H9 (cell line): ENCODE data around the gene MS4A10. TPM values are rescaled to one million over a fixed set of nuclear protein-coding genes. Genes with fewer than 3 reads are reported as not detected.

Experiments
- DNase-seq: peaks from one replicate; pipeline ENCODE4 v3.0.0-alpha.2; 2017
- H2AFZ ChIP-seq: one replicate; pipeline ENCODE4 v1.6.1; 2013; ENCODE audit warnings: mild to moderate bottlenecking, low read length, control low read depth, moderate library complexity
- H2AK5ac ChIP-seq: 2 replicates; pipeline ENCODE4 v1.6.1; 2013; ENCODE audit warnings: low read length, control low read depth, mixed read lengths; ENCODE audit not compliant: insufficient read length
- H2BK120ac ChIP-seq: one replicate; pipeline ENCODE4 v1.6.1; 2013; ENCODE audit warnings: low read depth, mild to moderate bottlenecking, low read length, control low read depth, inconsistent platforms; ENCODE audit not compliant: poor library complexity, severe bottlenecking
- H2BK12ac ChIP-seq: 2 replicates; pipeline ENCODE4 v1.6.1; 2013; ENCODE audit warnings: low read length, control low read depth, mixed read lengths, low read depth; ENCODE audit not compliant: insufficient read length
- H2BK15ac ChIP-seq: 2 replicates; pipeline ENCODE4 v1.6.1; 2013; ENCODE audit warnings: low read depth, low read length, control low read depth
- H2BK20ac ChIP-seq: one replicate; pipeline ENCODE4 v1.6.1; 2013; ENCODE audit warnings: low read depth, mild to moderate bottlenecking, low read length, control low read depth, inconsistent platforms; ENCODE audit not compliant: poor library complexity, severe bottlenecking
- H2BK5ac ChIP-seq: 2 replicates; pipeline ENCODE4 v1.6.1; 2013; ENCODE audit warnings: low read length, control low read depth, mixed read lengths; ENCODE audit not compliant: insufficient read length
- H3K14ac ChIP-seq: 2 replicates; pipeline ENCODE4 v1.6.1; 2013; ENCODE audit warnings: low read length, control low read depth; ENCODE audit not compliant: insufficient read depth
- H3K18ac ChIP-seq: 2 replicates; pipeline ENCODE4 v1.6.1; 2013; ENCODE audit warnings: low read depth, mild to moderate bottlenecking, mixed read lengths, low read length, control low read depth; ENCODE audit not compliant: insufficient read length
- H3K23ac ChIP-seq: 2 replicates; pipeline ENCODE4 v1.6.1; 2013; ENCODE audit warnings: low read length, control low read depth, mixed read lengths, low read depth; ENCODE audit not compliant: insufficient read length
- H3K23me2 ChIP-seq: 2 replicates; pipeline ENCODE4 v1.6.1; 2013; ENCODE audit warnings: low read depth, mild to moderate bottlenecking, mixed read lengths, low read length, control low read depth; ENCODE audit not compliant: insufficient read length, poor library complexity, severe bottlenecking
- H3K27ac ChIP-seq: 2 replicates; pipeline ENCODE4 v1.5.1; 2013; ENCODE audit warnings: low read length, control low read depth, mixed read lengths, low read depth; ENCODE audit not compliant: insufficient read length
- H3K27me3 ChIP-seq: 2 replicates; pipeline ENCODE4 v1.6.1; 2013; ENCODE audit warnings: low read length, control low read depth, inconsistent platforms; ENCODE audit not compliant: insufficient read depth
- H3K4ac ChIP-seq: 2 replicates; pipeline ENCODE4 v1.6.1; 2013; ENCODE audit warnings: low read depth, mild to moderate bottlenecking, control low read depth, inconsistent platforms, low read length, moderate library complexity
- H3K4me1 ChIP-seq: 2 replicates; pipeline ENCODE4 v1.6.1; 2013; ENCODE audit warnings: low read length, control low read depth, inconsistent platforms; ENCODE audit not compliant: insufficient read depth
- H3K4me2 ChIP-seq: 2 replicates; pipeline ENCODE4 v1.6.1; 2013; ENCODE audit warnings: low read length, control low read depth, mixed read lengths; ENCODE audit not compliant: insufficient read length, insufficient read depth
- H3K56ac ChIP-seq: 2 replicates; pipeline ENCODE4 v1.6.1; 2013; ENCODE audit warnings: low read depth, mild to moderate bottlenecking, mixed read lengths, low read length, control low read depth; ENCODE audit not compliant: insufficient read length
- H3K79me1 ChIP-seq: 2 replicates; pipeline ENCODE4 v1.6.1; 2013; ENCODE audit warnings: low read depth, mild to moderate bottlenecking, moderate library complexity, low read length, control low read depth, inconsistent platforms; ENCODE audit not compliant: insufficient read depth, poor library complexity, severe bottlenecking
- H3K79me2 ChIP-seq: 2 replicates; pipeline ENCODE4 v1.6.1; 2013; ENCODE audit warnings: low read length, control low read depth, inconsistent platforms; ENCODE audit not compliant: insufficient read depth
- H3K9ac ChIP-seq: 2 replicates; pipeline ENCODE4 v1.6.1; 2013; ENCODE audit warnings: low read length, control low read depth, mixed read lengths; ENCODE audit not compliant: insufficient read length; ENCODE audit errors: extremely low read depth
- H3K9me3 ChIP-seq: one replicate; pipeline ENCODE4 v1.6.1; 2013; ENCODE audit warnings: low read depth, low read length, inconsistent platforms; ENCODE audit not compliant: control insufficient read depth
- H3T11ph ChIP-seq: one replicate; pipeline ENCODE4 v1.6.1; 2013; ENCODE audit warnings: mild to moderate bottlenecking, low read length, control low read depth, inconsistent platforms
- H4K20me1 ChIP-seq: one replicate; pipeline ENCODE4 v1.6.1; 2013; ENCODE audit not compliant: control insufficient read depth, insufficient read length, insufficient read depth
- H4K5ac ChIP-seq: 2 replicates; pipeline ENCODE4 v1.6.1; 2013; ENCODE audit warnings: low read depth, mild to moderate bottlenecking, mixed read lengths, low read length, control low read depth; ENCODE audit not compliant: insufficient read length
- H4K8ac ChIP-seq: replicated peaks from 2 replicates; pipeline ENCODE4 v1.6.1; 2013; ENCODE audit warnings: low read length, control low read depth, mixed read lengths, low read depth; ENCODE audit not compliant: insufficient read length
- H4K91ac ChIP-seq: 2 replicates; pipeline ENCODE4 v1.6.1; 2013; ENCODE audit warnings: low read depth, mild to moderate bottlenecking, moderate library complexity, mixed read lengths, low read length, control low read depth; ENCODE audit not compliant: insufficient read length
- H3K27ac Mint-ChIP-seq, 3 experiments: 2 replicates in 2 of 3; 3 replicates in 1 of 3; pipeline ENCODE4 v1.8.0; 2020 to 2021; ENCODE audit warnings: mixed read lengths in 3 of 3, mild to moderate bottlenecking in 1 of 3, moderate library complexity in 1 of 3
- H3K27me3 Mint-ChIP-seq: 2 replicates; pipeline ENCODE4 v1.8.0; 2021; ENCODE audit warnings: low read depth, mild to moderate bottlenecking, moderate library complexity, mixed read lengths
- H3K36me3 Mint-ChIP-seq, 3 experiments: 2 replicates in 2 of 3; 3 replicates in 1 of 3; pipeline ENCODE4 v1.8.0; 2020 to 2021; ENCODE audit warnings: low read depth in 3 of 3, mixed read lengths in 3 of 3; ENCODE audit not compliant: insufficient read depth in 1 of 3
- H3K4me1 Mint-ChIP-seq, 2 experiments: 2 replicates each; pipeline ENCODE4 v1.8.0; 2020; ENCODE audit warnings: mixed read lengths in 2 of 2
- H3K4me3 Mint-ChIP-seq, 2 experiments: 2 replicates in 1 of 2; 3 replicates in 1 of 2; pipeline ENCODE4 v1.8.0; 2020 to 2021; ENCODE audit warnings: mild to moderate bottlenecking in 2 of 2, mixed read lengths in 2 of 2, moderate library complexity in 1 of 2
- H3K9me3 Mint-ChIP-seq, 2 experiments: 2 replicates in 1 of 2; 3 replicates in 1 of 2; pipeline ENCODE4 v1.8.0; 2020; ENCODE audit warnings: mild to moderate bottlenecking in 2 of 2, mixed read lengths in 2 of 2, moderate library complexity in 1 of 2
- CTCF ChIP-seq: fragments of 200-600 bp; sonication (generic); conservative IDR thresholded peaks from 3 replicates; pipeline ENCODE4 v1.8.0; 2021; ENCODE audit warnings: antibody characterized with exemption, mild to moderate bottlenecking
- WGBS: extraction: QIAGEN DNeasy Blood & Tissue Kit; methylation state at CpG from one replicate; pipeline ENCODE4 v1.1.7; 2013; ENCODE audit warnings: missing lambda C conversion rate, low lambda C conversion rate, mixed read lengths; ENCODE audit not compliant: insufficient read length; ENCODE audit errors: extremely low coverage; 5-methylcytosine and 5-hydroxymethylcytosine counted together
- total RNA-seq: library from RNA; stranded (reverse); gene quantifications from 2 replicates; pipeline ENCODE4 v1.2.1, GENCODE V29; 2021

Gene MS4A10
- total RNA-seq, 1 experiment from 2014 or later, result not detected

- Histone ChIP-seq H3K79me1 (no peaks in the 10 kb centered on the region), H3K23me2 (peaks cover 14% of the 10 kb centered on the region), H4K20me1 (no peaks in the 10 kb centered on the region), H2AFZ (no peak overlapping the region), H2AK5ac (no peak overlapping the region), H3K9ac (no peak overlapping the region), H4K8ac (no peak overlapping the region), H3K4ac (no peak overlapping the region), H4K91ac (no peak overlapping the region), H3K4me2 (no peak overlapping the region), H2BK20ac (no peak overlapping the region), H3K27me3 (no peaks in the 10 kb centered on the region), H3K27ac (no peak overlapping the region), H2BK12ac (no peak overlapping the region), H3K79me2 (peaks cover 24% of the 10 kb centered on the region; the same call in 1 of the 2 replicates), H3K23ac (no peak overlapping the region), H3T11ph (no peak overlapping the region), H2BK120ac (no peak overlapping the region), H3K18ac (no peak overlapping the region), H2BK5ac (no peak overlapping the region), H3K14ac (no peak overlapping the region), H4K5ac (no peak overlapping the region), H3K9me3 (no peaks in the 10 kb centered on the region), H3K56ac (no peak overlapping the region), H3K4me1 (peaks cover 8% of the 10 kb centered on the region; the same call in 1 of the 2 replicates), H2BK15ac (no peak overlapping the region)
- DNase-seq, result no peak
- peak overlapping the region; percentile 91 to 95; a peak in 3 of 5 replicates for H3K4me3 Mint-ChIP-seq
- no peak for TF ChIP-seq CTCF
- H3K9me3 Mint-ChIP-seq, result no peaks in the 10 kb centered on the region; a peak in 1 of 5 replicates
- peaks cover 32 to 41% of the 10 kb centered on the region in 2 experiments for H3K4me1 Mint-ChIP-seq
- H3K27ac Mint-ChIP-seq, result peak overlapping the region in 1 of 3 experiments; percentile 30; a peak in 1 of 7 replicates
- H3K27me3 Mint-ChIP-seq, result no peaks in the 10 kb centered on the region
- peaks cover 34 to 59% (median 36%) of the 10 kb centered on the region in 3 experiments for H3K36me3 Mint-ChIP-seq
- no CpG with 5 or more reads among the region's 8 CpGs for WGBS
Observed at GRCh38 chr11:60845338-60845737, 60.2 kb downstream of the MS4A10 start.
